HEK293 (cell line): ENCODE results near the gene IL10RA.

Source experiments
- CTCF ChIA-PET: fragments of 350-600 bp; formaldehyde crosslinking; extraction: SDS; loops from one replicate; lab custom pipeline; 2021; ENCODE audit warnings: antibody characterized with exemption; lab: Yijun Ruan, JAX
- POLR2A ChIA-PET: fragments of 300-600 bp; formaldehyde crosslinking; extraction: SDS; loops from one replicate; lab custom pipeline; 2020; ENCODE audit warnings: antibody characterized with exemption, inconsistent platforms; lab: Yijun Ruan, JAX
- H3K27ac ChIP-seq: fragments of 200-500 bp; sonication (Bioruptor generic); 2 replicates; pipeline ENCODE4 v1.5.1; 2014; ENCODE audit warnings: low read depth, low read length, control low read depth, inconsistent platforms; ENCODE audit errors: extremely low read depth
- H3K36me3 ChIP-seq, 2 experiments: fragments of 200-500 bp in 1 of 2; sonication (Bioruptor generic) in 1 of 2; 1 replicate in 1 of 2; 2 replicates in 1 of 2; pipeline ENCODE4 v1.5.1; 2014 to 2017; ENCODE audit warnings: inconsistent platforms in 2 of 2, low read length in 2 of 2; ENCODE audit not compliant: control insufficient read depth in 2 of 2, insufficient read depth in 1 of 2
- H3K4me1 ChIP-seq: fragments of 200-500 bp; sonication (Bioruptor generic); 2 replicates; pipeline ENCODE4 v1.5.1; 2014; ENCODE audit warnings: mild to moderate bottlenecking, low read length, inconsistent platforms; ENCODE audit not compliant: control insufficient read depth, insufficient read depth
- H3K4me3 ChIP-seq: 2 replicates; pipeline ENCODE4 v1.5.1; 2011; ENCODE audit warnings: low read depth, mild to moderate bottlenecking, control low read depth, low read length, moderate library complexity
- H3K9me3 ChIP-seq: fragments of 200-500 bp; sonication (Bioruptor generic); 2 replicates; pipeline ENCODE4 v1.5.1; 2014; ENCODE audit warnings: low read depth, low read length, inconsistent platforms; ENCODE audit not compliant: control insufficient read depth, insufficient read depth
- FEZF1 ChIP-seq: fragments of 450-650 bp; formaldehyde crosslinking; IDR thresholded peaks from 2 replicates; pipeline ENCODE4 v1.5.1; 2016; ENCODE audit warnings: missing biosample characterization, missing genetic modification characterization
- ZBTB20 ChIP-seq: fragments of 450-650 bp; formaldehyde crosslinking; IDR thresholded peaks from 2 replicates; pipeline ENCODE4 v1.5.1; 2016; ENCODE audit warnings: missing biosample characterization, missing genetic modification characterization
- ZBTB21 ChIP-seq: fragments of 450-650 bp; formaldehyde crosslinking; IDR thresholded peaks from 2 replicates; pipeline ENCODE4 v1.5.1; 2017; ENCODE audit warnings: missing biosample characterization, missing genetic modification characterization
- ZFHX2 ChIP-seq: fragments of 450-650 bp; formaldehyde crosslinking; conservative IDR thresholded peaks from 2 replicates; pipeline ENCODE4 v1.5.1; 2016; ENCODE audit warnings: missing biosample characterization, missing genetic modification characterization
- ZNF146 ChIP-seq: fragments of 450-650 bp; formaldehyde crosslinking; IDR thresholded peaks from 2 replicates; pipeline ENCODE4 v1.5.1; 2016; ENCODE audit warnings: missing biosample characterization, missing genetic modification characterization
- ZNF366 ChIP-seq: fragments of 450-650 bp; formaldehyde crosslinking; conservative IDR thresholded peaks from 2 replicates; pipeline ENCODE4 v1.5.1; 2016; ENCODE audit warnings: missing biosample characterization, missing genetic modification characterization
- ZNF571 ChIP-seq: fragments of 450-650 bp; formaldehyde crosslinking; IDR thresholded peaks from 2 replicates; pipeline ENCODE4 v1.5.0; 2017; ENCODE audit warnings: missing biosample characterization, missing genetic modification characterization
- ZNF610 ChIP-seq: fragments of 450-650 bp; formaldehyde crosslinking; IDR thresholded peaks from 2 replicates; pipeline ENCODE4 v1.5.1; 2016; ENCODE audit warnings: missing biosample characterization, missing genetic modification characterization, borderline replicate concordance
- ZNF785 ChIP-seq: fragments of 450-650 bp; formaldehyde crosslinking; IDR thresholded peaks from 2 replicates; pipeline ENCODE4 v1.5.1; 2016; ENCODE audit warnings: missing biosample characterization, missing genetic modification characterization
- ZNF792 ChIP-seq: fragments of 450-650 bp; formaldehyde crosslinking; IDR thresholded peaks from 2 replicates; pipeline ENCODE4 v1.5.1; 2016; ENCODE audit warnings: missing biosample characterization, missing genetic modification characterization
- ZNF837 ChIP-seq: fragments of 450-650 bp; formaldehyde crosslinking; IDR thresholded peaks from 2 replicates; pipeline ENCODE4 v1.5.1; 2016; ENCODE audit warnings: missing biosample characterization, missing genetic modification characterization
- ZSCAN16 ChIP-seq: fragments of 450-650 bp; formaldehyde crosslinking; IDR thresholded peaks from 2 replicates; pipeline ENCODE4 v1.5.1; 2016; ENCODE audit warnings: missing biosample characterization, missing genetic modification characterization
- ZSCAN30 ChIP-seq: fragments of 450-650 bp; IDR thresholded peaks from 2 replicates; pipeline ENCODE4 v1.5.1; 2018; ENCODE audit warnings: missing biosample characterization, mild to moderate bottlenecking, missing genetic modification characterization, moderate library complexity
- TF ChIP-seq, protein P1 (sequence below): fragments of 450-650 bp; formaldehyde crosslinking; IDR thresholded peaks from 2 replicates; pipeline ENCODE4 v1.5.0; 2017; ENCODE audit warnings: missing biosample characterization, missing genetic modification characterization, borderline replicate concordance
- TF ChIP-seq, protein P2 (sequence below): fragments of 450-650 bp; formaldehyde crosslinking; IDR thresholded peaks from 2 replicates; pipeline ENCODE4 v1.5.1; 2017; ENCODE audit warnings: missing biosample characterization, missing genetic modification characterization
- TF ChIP-seq, protein P3 (sequence below): fragments of 450-650 bp; formaldehyde crosslinking; IDR thresholded peaks from 2 replicates; pipeline ENCODE4 v1.5.1; 2017; ENCODE audit warnings: missing biosample characterization, mild to moderate bottlenecking, missing genetic modification characterization, moderate library complexity
- TF ChIP-seq, protein P4 (sequence below): fragments of 450-650 bp; IDR thresholded peaks from 2 replicates; pipeline ENCODE4 v1.5.1; 2018; ENCODE audit warnings: missing biosample characterization, missing genetic modification characterization

IL10RA gene

DNA sequence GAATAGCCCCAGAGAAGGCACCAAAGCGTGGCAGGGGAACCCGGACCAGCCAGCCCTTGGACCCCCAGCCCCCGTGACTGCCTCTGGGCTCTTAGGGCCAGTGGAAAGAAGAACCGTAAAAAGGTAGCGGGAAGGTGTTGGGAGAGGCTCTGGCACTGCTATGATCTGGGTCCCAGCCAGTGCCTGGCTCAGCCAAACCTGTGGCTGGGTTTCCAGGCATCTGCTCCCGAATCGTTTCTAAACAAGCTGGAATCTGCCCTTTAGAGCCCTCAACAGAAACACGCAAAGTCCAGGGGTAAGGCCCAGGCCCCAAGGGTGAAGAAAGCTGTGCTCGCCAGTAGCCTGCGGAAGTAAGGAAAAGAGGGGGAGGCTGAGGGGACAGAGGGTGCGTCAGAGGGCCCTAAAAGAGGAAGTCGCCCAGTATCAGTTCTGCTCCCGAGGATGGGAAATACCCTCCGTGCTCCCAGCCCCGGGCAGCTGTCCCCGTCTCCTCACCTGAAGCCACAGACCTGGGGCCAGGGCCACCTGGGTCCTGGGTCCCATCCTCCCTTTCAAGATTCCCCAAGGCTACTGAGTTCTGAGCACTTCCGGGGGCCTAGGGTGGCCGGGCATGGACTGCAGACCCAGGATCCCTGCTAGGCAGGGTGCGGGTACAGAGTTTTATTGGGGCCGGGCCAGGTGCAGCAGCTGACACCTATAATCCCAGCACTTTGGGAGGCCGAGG is 24.7 kb downstream of the IL10RA start:
- ChIA-PET CTCF (interaction anchor here (1.1 kb wide), 1 partner anchor 1313 kb away, joined by 4 read pairs; no protein-coding TSS in a partner anchor), POLR2A (no interaction called here)
- Histone ChIP-seq H3K9me3 (no peaks in the 10 kb centered on the region), H3K36me3 (no peaks in the 10 kb centered on the region), H3K4me3 (no peak overlapping the region), H3K27ac (no peak overlapping the region), H3K4me1 (no peaks in the 10 kb centered on the region)
- TF ChIP-seq ZNF366 (tag by site-specific recombination) = no peak

DNA sequence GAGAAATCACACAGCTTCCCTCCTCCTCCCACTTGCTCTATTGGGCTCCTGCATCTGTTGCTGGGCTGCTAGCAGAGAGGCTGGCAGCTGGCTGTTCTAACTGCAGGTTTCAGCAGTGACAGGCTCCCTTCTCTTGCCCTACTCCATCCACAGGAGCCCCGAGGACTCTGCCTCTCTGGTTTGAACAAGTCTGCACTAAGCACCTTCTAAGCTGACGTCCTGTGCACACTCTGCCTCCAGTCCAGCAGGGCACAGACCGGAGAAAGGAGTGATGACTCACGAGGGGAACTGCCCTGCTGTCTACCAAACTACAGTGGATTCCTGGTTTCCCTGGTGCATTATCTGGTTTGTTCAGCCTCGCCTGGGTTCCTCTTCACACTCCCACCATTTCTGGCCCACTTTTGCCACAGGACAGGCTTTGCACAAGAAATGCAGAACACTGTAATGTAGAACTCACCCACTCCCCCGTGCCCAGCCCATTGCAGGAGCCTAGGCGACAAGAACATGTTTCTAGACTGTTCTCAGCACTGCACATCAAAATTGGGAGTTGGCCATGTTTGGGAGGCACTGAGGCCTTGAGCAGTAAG is 26.0 kb downstream of the IL10RA start:
- CTCF ChIA-PET = no interaction called here
- TF ChIP-seq ZSCAN16 (tag by site-specific recombination) = no peak
- TF ChIP-seq ZBTB21 (tag by site-specific recombination) = no peak
- no peak for TF ChIP-seq FEZF1
- TF ChIP-seq, protein P1, sequence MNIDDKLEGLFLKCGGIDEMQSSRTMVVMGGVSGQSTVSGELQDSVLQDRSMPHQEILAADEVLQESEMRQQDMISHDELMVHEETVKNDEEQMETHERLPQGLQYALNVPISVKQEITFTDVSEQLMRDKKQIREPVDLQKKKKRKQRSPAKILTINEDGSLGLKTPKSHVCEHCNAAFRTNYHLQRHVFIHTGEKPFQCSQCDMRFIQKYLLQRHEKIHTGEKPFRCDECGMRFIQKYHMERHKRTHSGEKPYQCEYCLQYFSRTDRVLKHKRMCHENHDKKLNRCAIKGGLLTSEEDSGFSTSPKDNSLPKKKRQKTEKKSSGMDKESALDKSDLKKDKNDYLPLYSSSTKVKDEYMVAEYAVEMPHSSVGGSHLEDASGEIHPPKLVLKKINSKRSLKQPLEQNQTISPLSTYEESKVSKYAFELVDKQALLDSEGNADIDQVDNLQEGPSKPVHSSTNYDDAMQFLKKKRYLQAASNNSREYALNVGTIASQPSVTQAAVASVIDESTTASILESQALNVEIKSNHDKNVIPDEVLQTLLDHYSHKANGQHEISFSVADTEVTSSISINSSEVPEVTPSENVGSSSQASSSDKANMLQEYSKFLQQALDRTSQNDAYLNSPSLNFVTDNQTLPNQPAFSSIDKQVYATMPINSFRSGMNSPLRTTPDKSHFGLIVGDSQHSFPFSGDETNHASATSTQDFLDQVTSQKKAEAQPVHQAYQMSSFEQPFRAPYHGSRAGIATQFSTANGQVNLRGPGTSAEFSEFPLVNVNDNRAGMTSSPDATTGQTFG (tag by site-specific recombination) = no peak
- no peak for TF ChIP-seq ZNF146 (tag by site-specific recombination)
- TF ChIP-seq ZNF571 (tag by site-specific recombination) = no peak
- no peak for TF ChIP-seq ZBTB20 (tag by site-specific recombination)
- no peak for TF ChIP-seq ZNF785 (tag by site-specific recombination)
- no peak for TF ChIP-seq ZNF837 (tag by site-specific recombination)
- TF ChIP-seq ZNF610 = no peak
- no peak for TF ChIP-seq ZFHX2 (tag by site-specific recombination)
- TF ChIP-seq, protein P2, sequence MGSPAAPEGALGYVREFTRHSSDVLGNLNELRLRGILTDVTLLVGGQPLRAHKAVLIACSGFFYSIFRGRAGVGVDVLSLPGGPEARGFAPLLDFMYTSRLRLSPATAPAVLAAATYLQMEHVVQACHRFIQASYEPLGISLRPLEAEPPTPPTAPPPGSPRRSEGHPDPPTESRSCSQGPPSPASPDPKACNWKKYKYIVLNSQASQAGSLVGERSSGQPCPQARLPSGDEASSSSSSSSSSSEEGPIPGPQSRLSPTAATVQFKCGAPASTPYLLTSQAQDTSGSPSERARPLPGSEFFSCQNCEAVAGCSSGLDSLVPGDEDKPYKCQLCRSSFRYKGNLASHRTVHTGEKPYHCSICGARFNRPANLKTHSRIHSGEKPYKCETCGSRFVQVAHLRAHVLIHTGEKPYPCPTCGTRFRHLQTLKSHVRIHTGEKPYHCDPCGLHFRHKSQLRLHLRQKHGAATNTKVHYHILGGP (tag by site-specific recombination) = no peak
- TF ChIP-seq, protein P3, sequence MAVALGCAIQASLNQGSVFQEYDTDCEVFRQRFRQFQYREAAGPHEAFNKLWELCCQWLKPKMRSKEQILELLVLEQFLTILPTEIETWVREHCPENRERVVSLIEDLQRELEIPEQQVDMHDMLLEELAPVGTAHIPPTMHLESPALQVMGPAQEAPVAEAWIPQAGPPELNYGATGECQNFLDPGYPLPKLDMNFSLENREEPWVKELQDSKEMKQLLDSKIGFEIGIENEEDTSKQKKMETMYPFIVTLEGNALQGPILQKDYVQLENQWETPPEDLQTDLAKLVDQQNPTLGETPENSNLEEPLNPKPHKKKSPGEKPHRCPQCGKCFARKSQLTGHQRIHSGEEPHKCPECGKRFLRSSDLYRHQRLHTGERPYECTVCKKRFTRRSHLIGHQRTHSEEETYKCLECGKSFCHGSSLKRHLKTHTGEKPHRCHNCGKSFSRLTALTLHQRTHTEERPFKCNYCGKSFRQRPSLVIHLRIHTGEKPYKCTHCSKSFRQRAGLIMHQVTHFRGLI (tag by site-specific recombination) = no peak
- no peak for TF ChIP-seq ZNF792 (tag by site-specific recombination)
- TF ChIP-seq ZSCAN30 = no peak
- TF ChIP-seq, all 188 proteins: peak for 0
- Histone ChIP-seq H3K4me1 (no peaks in the 10 kb centered on the region), H3K36me3 (no peaks in the 10 kb centered on the region), H3K4me3 (no peak overlapping the region), H3K27ac (no peak overlapping the region), H3K9me3 (no peaks in the 10 kb centered on the region)
- POLR2A ChIA-PET = interaction anchor here (1.1 kb wide), 1 partner anchor 30 kb away, joined by 7 read pairs; no protein-coding TSS in a partner anchor

DNA sequence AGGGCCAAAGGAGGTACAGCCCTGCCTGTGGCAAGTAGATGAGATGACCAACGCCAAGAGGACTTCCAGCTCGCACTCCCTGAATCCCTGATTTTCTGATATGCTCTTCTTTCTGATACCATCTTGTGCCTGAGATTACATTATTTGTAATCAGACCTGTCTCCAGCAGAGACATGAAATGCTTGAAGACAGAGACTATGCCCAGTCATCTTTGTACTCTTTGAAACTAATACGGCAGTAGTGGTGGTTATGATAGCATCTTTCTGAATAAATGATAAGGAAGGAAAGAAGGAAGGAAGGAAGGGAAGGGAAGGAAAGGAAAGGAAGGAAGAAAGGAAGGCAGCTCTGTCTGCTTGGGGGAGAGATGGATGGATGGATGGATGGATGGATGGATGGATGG is 27.8 kb downstream of the IL10RA start:
- Histone ChIP-seq H3K9me3 (no peaks in the 10 kb centered on the region), H3K4me3 (no peak overlapping the region), H3K4me1 (no peaks in the 10 kb centered on the region), H3K36me3 (no peaks in the 10 kb centered on the region), H3K27ac (no peak overlapping the region)
- ChIA-PET POLR2A (no interaction called here), CTCF (interaction anchor here (0.6 kb wide), 1 partner anchor 17 kb away, joined by 3 read pairs; no protein-coding TSS in a partner anchor)
- peak; percentile 77 for TF ChIP-seq ZNF366 (tag by site-specific recombination)
- TF ChIP-seq, protein P4, sequence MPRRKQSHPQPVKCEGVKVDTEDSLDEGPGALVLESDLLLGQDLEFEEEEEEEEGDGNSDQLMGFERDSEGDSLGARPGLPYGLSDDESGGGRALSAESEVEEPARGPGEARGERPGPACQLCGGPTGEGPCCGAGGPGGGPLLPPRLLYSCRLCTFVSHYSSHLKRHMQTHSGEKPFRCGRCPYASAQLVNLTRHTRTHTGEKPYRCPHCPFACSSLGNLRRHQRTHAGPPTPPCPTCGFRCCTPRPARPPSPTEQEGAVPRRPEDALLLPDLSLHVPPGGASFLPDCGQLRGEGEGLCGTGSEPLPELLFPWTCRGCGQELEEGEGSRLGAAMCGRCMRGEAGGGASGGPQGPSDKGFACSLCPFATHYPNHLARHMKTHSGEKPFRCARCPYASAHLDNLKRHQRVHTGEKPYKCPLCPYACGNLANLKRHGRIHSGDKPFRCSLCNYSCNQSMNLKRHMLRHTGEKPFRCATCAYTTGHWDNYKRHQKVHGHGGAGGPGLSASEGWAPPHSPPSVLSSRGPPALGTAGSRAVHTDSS (tag by site-specific recombination) = no peak
